ENCODE measurements around the gene POU3F1. TPM values are rescaled to one million over a fixed set of nuclear protein-coding genes. Genes with fewer than 3 reads are reported as not detected.
A peak's percentile ranks its signal among the peaks of the same experiment; 100 is the strongest.
"Not testable (repeated sequence)": the region's sequence is repeated elsewhere in the genome, so short reads cannot be mapped to it uniquely, and the experiment has no call there.

The POU3F1 gene
- total RNA-seq, 1 donor from 2014 or later = not detected

- Histone ChIP-seq H3K9me3 (no peaks in the 10 kb centered on the region), H3K36me3 (no peaks in the 10 kb centered on the region), H3K4me3 (no peak overlapping the region), H3K4me1 (peaks cover 14% of the 10 kb centered on the region), H3K27ac (no peak overlapping the region), H3K27me3 (no peaks in the 10 kb centered on the region)
- TF ChIP-seq POLR2AphosphoS5 (IDR thresholded peaks at IDR 0.05; ENCODE audit: insufficient read depth in 1 of 2, low read depth in 1 of 2) = no peak
- TF ChIP-seq POLR2A (IDR thresholded peaks at IDR 0.05) = no peak
- TF ChIP-seq CTCF (IDR thresholded peaks at IDR 0.05) = no peak
- intact Hi-C loops (cut with DNase I) = loop anchor here (5.0 kb wide), 1 partner anchor 797 kb away; no protein-coding TSS in a partner anchor
- DNase-seq (ENCODE audit: extremely low spot score in 2 of 2) = no peak
Measured at GRCh38 chr1:38034871-38035270, 11.7 kb downstream of the POU3F1 start.

- intact Hi-C loops (cut with DNase I); H3K4me3 ChIP-seq; H3K36me3 ChIP-seq; H3K27me3 ChIP-seq; H3K27ac ChIP-seq; H3K9me3 ChIP-seq; DNase-seq (ENCODE audit: extremely low spot score in 2 of 2): not testable (repeated sequence)
- H3K4me1 ChIP-seq = peaks cover 32% of the 10 kb centered on the region
Measured at GRCh38 chr1:38032992-38033391, 13.6 kb downstream of the POU3F1 start.

GRCh38 chr1:38031513-38031866 lies 15.1 kb downstream of the POU3F1 start:
- H3K4me1 ChIP-seq = peaks cover 35% of the 10 kb centered on the region
- no peaks in the 10 kb centered on the region for H3K36me3 ChIP-seq
- no peak overlapping the region for H3K4me3 ChIP-seq
- no peak for TF ChIP-seq POLR2AphosphoS5 (IDR thresholded peaks at IDR 0.05; ENCODE audit: insufficient read depth in 1 of 2, low read depth in 1 of 2)
- TF ChIP-seq CTCF (IDR thresholded peaks at IDR 0.05) = no peak
- no peak for TF ChIP-seq POLR2A (IDR thresholded peaks at IDR 0.05)
- intact Hi-C loops (cut with DNase I) = no loop called here
- DNase-seq (ENCODE audit: extremely low spot score in 2 of 2) = no peak
- no peaks in the 10 kb centered on the region for H3K27me3 ChIP-seq
- H3K9me3 ChIP-seq = no peaks in the 10 kb centered on the region
- H3K27ac ChIP-seq = no peak overlapping the region

- Histone ChIP-seq H3K27ac (no peak overlapping the region), H3K36me3 (no peaks in the 10 kb centered on the region), H3K9me3 (no peaks in the 10 kb centered on the region), H3K4me3 (no peak overlapping the region), H3K27me3 (no peaks in the 10 kb centered on the region), H3K4me1 (peaks cover 35% of the 10 kb centered on the region)
- intact Hi-C loops (cut with DNase I) = no loop called here
- TF ChIP-seq POLR2A (IDR thresholded peaks at IDR 0.05) (no peak), POLR2AphosphoS5 (IDR thresholded peaks at IDR 0.05; ENCODE audit: insufficient read depth in 1 of 2, low read depth in 1 of 2) (no peak), CTCF (IDR thresholded peaks at IDR 0.05) (no peak)
- DNase-seq (ENCODE audit: extremely low spot score in 2 of 2) = no peak
Measured at GRCh38 chr1:38030596-38031512, 15.7 kb downstream of the POU3F1 start.

- intact Hi-C loops (cut with DNase I) = no loop called here
- H3K27ac ChIP-seq = peak overlapping the region; percentile 53
- H3K36me3 ChIP-seq = peaks cover 0 to 2% of the 10 kb centered on the region in 2 donors
- no peaks in the 10 kb centered on the region for H3K27me3 ChIP-seq
- no peak overlapping the region for H3K4me3 ChIP-seq
- TF ChIP-seq POLR2A (IDR thresholded peaks at IDR 0.05) (no peak), POLR2AphosphoS5 (IDR thresholded peaks at IDR 0.05; ENCODE audit: insufficient read depth in 1 of 2, low read depth in 1 of 2) (peak in 1 of 2 donors; percentile 52), CTCF (IDR thresholded peaks at IDR 0.05) (no peak)
- H3K4me1 ChIP-seq = peaks cover 35% of the 10 kb centered on the region
- no peak for DNase-seq (ENCODE audit: extremely low spot score in 2 of 2)
- no peaks in the 10 kb centered on the region for H3K9me3 ChIP-seq
Measured at GRCh38 chr1:38029685-38030511, 16.7 kb downstream of the POU3F1 start.

Data from vagina (tissue), 2 donors.